ENCODE measurements around the gene PGM5. TPM values are rescaled to one million over a fixed set of nuclear protein-coding genes. Genes with fewer than 3 reads are reported as not detected.

Gene PGM5
- total and polyA plus RNA-seq, 2 of the 8 experiments (the other 6 are each of a cell fraction or from before 2014, with no cell fraction given), result not detected

GRCh38 chr9:68493958-68494577 lies 137.7 kb downstream of the PGM5 start (continued):
- TF ChIP-seq CHD7 (IDR thresholded peaks at IDR 0.05; ENCODE audit: insufficient replicate concordance, low read length) (no peak), GTF2F1 (IDR thresholded peaks at IDR 0.05; ENCODE audit: borderline replicate concordance, low read depth, low read length) (no peak), MAFK (IDR thresholded peaks at IDR 0.05; ENCODE audit: low read depth, low read length) (no peak), SP2 (IDR thresholded peaks at IDR 0.05; ENCODE audit: low read length) (no peak), ASH2L (IDR thresholded peaks at IDR 0.05; ENCODE audit: low read length) (no peak), ZNF274 (IDR thresholded peaks at IDR 0.05; ENCODE audit: borderline replicate concordance, extremely low read depth, low read length) (no peak), POLR2AphosphoS5 (IDR thresholded peaks at IDR 0.05; ENCODE audit: low read depth, low read length) (no peak), RFX5 (IDR thresholded peaks at IDR 0.05; ENCODE audit: borderline replicate concordance, low read depth, low read length) (no peak), BCL11A (IDR thresholded peaks at IDR 0.05; ENCODE audit: low read depth in 2 of 2, low read length in 2 of 2) (no peak), CEBPB (IDR thresholded peaks at IDR 0.05; ENCODE audit: low read depth, low read length) (no peak), CTBP2 (IDR thresholded peaks at IDR 0.05; ENCODE audit: borderline replicate concordance, insufficient read depth, insufficient read length, low read length) (no peak), TCF12 (IDR thresholded peaks at IDR 0.05; ENCODE audit: low read depth, low read length) (no peak)
